GM19397 (cell line): ENCODE measurements around the gene DCLK1.
"Not testable (repeated sequence)": the region's sequence is repeated elsewhere in the genome, so short reads cannot be mapped to it uniquely, and the experiment has no call there.

Experiments used
- ATAC-seq: cut with Tn5 transposase; IDR thresholded peaks from one replicate; pipeline ENCODE4 v1.9.1; 2021; ENCODE audit warnings: mild to moderate bottlenecking, moderate library complexity; ENCODE audit not compliant: unreplicated experiment

DCLK1 gene

GRCh38 chr13:36132376-36132775 is 1.2 kb upstream of the DCLK1 start:
- no peak for ATAC-seq

GRCh38 chr13:36131931-36132297 is 732 bp upstream of the DCLK1 start:
- no peak for ATAC-seq

GRCh38 chr13:36130552-36131221 is 495 bp downstream of the DCLK1 start:
- ATAC-seq, result no peak

- no peak for ATAC-seq
These were observed 1.0 kb downstream of the DCLK1 start for GRCh38 chr13:36130193-36130551.

GRCh38 chr13:36129539-36129938 is 1.6 kb downstream of the DCLK1 start:
- ATAC-seq, result no peak

GRCh38 chr13:36126491-36126890 is 4.7 kb downstream of the DCLK1 start:
- no peak for ATAC-seq

- no peak for ATAC-seq
These were observed 5.3 kb downstream of the DCLK1 start for GRCh38 chr13:36125841-36126240.

- no peak for ATAC-seq
These were observed 6.9 kb downstream of the DCLK1 start for GRCh38 chr13:36124236-36124822.

- no peak for ATAC-seq
These were observed 15.9 kb downstream of the DCLK1 start for GRCh38 chr13:36115306-36115705.

GRCh38 chr13:36114233-36114632 is 16.9 kb downstream of the DCLK1 start:
- no peak for ATAC-seq

GRCh38 chr13:36108954-36109353 is 22.2 kb downstream of the DCLK1 start:
- ATAC-seq, result no peak

- no peak for ATAC-seq
These were observed 22.8 kb downstream of the DCLK1 start for GRCh38 chr13:36108342-36108741.

GRCh38 chr13:36107521-36107920 is 23.7 kb downstream of the DCLK1 start:
- ATAC-seq, result no peak

- no peak for ATAC-seq
These were observed 25.5 kb downstream of the DCLK1 start for GRCh38 chr13:36105726-36106125.

GRCh38 chr13:36102721-36103120 is 28.5 kb downstream of the DCLK1 start:
- ATAC-seq, result no peak

GRCh38 chr13:36101907-36102306 is 29.3 kb downstream of the DCLK1 start:
- ATAC-seq, result not testable (repeated sequence)

GRCh38 chr13:36101157-36101556 is 30.0 kb downstream of the DCLK1 start:
- no peak for ATAC-seq

- no peak for ATAC-seq
These were observed 33.1 kb downstream of the DCLK1 start for GRCh38 chr13:36098080-36098479.

- no peak for ATAC-seq
These were observed 34.4 kb downstream of the DCLK1 start for GRCh38 chr13:36096461-36097416.

GRCh38 chr13:36094478-36094877 is 36.7 kb downstream of the DCLK1 start:
- ATAC-seq, result no peak

GRCh38 chr13:36090592-36090991 is 40.6 kb downstream of the DCLK1 start:
- no peak for ATAC-seq

GRCh38 chr13:36089130-36089647 is 42.0 kb downstream of the DCLK1 start:
- ATAC-seq, result no peak
